ENCODE results near the gene HGD. TPM values are rescaled to one million over a fixed set of nuclear protein-coding genes. Genes with fewer than 3 reads are reported as not detected.

Gene HGD
- total RNA-seq, 1 donor from 2014 or later: 11.9 TPM

DNA sequence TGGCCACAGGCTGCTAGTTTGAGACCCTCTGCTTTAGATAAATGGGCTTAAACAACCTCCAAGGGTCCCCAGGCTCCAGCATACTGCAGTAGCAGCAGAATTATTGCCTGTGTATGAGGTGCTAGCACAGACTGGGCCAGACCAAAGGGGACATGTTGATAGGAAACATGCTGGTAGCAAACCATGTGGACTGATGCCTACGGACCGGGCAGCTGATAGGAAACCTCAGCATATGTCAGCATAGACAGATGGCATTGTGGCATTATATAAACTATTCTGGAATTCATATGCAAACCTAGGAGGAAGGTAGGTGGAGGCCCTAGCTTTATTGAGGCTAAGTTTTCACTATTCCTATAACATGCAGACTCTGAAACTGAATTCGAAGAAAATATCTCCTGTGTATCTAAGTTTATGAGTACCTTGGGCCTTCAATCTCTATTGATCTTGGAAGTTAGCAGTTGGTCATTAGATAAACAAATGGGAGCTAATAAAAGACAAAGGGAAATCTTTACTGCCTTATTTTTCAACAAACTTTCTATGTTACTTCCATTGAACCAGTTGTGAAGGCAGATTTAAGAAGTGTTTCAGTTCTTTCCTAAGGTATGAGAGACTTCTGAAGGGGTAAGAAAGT is 1.7 kb upstream of the HGD start:
- H3K36me3 Mint-ChIP-seq (ENCODE audit: insufficient read depth): peaks cover 12% of the 10 kb centered on the region
- H3K9me3 Mint-ChIP-seq (ENCODE audit: low read depth): peaks cover 7% of the 10 kb centered on the region
- DNase-seq (ENCODE audit: low spot score, unreplicated experiment): no peak
- H3K4me3 Mint-ChIP-seq (ENCODE audit: low read depth): no peak overlapping the region
- no peaks in the 10 kb centered on the region for H3K27me3 Mint-ChIP-seq
- TF ChIP-seq, protein P1, sequence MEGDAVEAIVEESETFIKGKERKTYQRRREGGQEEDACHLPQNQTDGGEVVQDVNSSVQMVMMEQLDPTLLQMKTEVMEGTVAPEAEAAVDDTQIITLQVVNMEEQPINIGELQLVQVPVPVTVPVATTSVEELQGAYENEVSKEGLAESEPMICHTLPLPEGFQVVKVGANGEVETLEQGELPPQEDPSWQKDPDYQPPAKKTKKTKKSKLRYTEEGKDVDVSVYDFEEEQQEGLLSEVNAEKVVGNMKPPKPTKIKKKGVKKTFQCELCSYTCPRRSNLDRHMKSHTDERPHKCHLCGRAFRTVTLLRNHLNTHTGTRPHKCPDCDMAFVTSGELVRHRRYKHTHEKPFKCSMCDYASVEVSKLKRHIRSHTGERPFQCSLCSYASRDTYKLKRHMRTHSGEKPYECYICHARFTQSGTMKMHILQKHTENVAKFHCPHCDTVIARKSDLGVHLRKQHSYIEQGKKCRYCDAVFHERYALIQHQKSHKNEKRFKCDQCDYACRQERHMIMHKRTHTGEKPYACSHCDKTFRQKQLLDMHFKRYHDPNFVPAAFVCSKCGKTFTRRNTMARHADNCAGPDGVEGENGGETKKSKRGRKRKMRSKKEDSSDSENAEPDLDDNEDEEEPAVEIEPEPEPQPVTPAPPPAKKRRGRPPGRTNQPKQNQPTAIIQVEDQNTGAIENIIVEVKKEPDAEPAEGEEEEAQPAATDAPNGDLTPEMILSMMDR (IDR thresholded peaks at IDR 0.05; ENCODE audit: unreplicated experiment): no peak
- H3K27ac Mint-ChIP-seq: peak overlapping the region; percentile 94
- H3K4me1 Mint-ChIP-seq (ENCODE audit: low read depth): peaks cover 58% of the 10 kb centered on the region

DNA sequence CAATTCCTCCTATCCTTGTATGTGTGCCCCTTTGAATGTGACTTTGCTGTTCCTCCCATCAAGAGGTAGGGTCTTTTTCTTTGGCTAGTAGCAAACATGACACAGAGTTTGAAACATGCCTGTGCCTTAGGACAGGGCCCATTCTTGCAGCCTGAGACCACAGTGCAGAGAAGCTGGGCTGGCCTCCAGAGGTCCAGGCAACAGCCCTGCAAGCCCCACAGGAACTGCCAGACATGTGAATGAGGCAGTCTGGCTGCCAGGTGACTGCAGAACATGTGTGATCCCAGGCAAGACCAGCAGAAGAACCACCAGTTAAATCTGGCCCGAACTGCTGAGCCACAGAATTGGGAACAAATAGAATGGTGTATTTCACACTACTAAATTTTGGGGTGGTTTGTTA is 1.2 kb upstream of the HGD start:
- no peaks in the 10 kb centered on the region for H3K27me3 Mint-ChIP-seq
- TF ChIP-seq, protein P1 (IDR thresholded peaks at IDR 0.05; ENCODE audit: unreplicated experiment): no peak
- peaks cover 63% of the 10 kb centered on the region for H3K4me1 Mint-ChIP-seq (ENCODE audit: low read depth)
- peaks cover 7% of the 10 kb centered on the region for H3K9me3 Mint-ChIP-seq (ENCODE audit: low read depth)
- peak overlapping the region; percentile 94 for H3K27ac Mint-ChIP-seq
- no peak for DNase-seq (ENCODE audit: low spot score, unreplicated experiment)
- peaks cover 12% of the 10 kb centered on the region for H3K36me3 Mint-ChIP-seq (ENCODE audit: insufficient read depth)
- H3K4me3 Mint-ChIP-seq (ENCODE audit: low read depth): no peak overlapping the region

DNA sequence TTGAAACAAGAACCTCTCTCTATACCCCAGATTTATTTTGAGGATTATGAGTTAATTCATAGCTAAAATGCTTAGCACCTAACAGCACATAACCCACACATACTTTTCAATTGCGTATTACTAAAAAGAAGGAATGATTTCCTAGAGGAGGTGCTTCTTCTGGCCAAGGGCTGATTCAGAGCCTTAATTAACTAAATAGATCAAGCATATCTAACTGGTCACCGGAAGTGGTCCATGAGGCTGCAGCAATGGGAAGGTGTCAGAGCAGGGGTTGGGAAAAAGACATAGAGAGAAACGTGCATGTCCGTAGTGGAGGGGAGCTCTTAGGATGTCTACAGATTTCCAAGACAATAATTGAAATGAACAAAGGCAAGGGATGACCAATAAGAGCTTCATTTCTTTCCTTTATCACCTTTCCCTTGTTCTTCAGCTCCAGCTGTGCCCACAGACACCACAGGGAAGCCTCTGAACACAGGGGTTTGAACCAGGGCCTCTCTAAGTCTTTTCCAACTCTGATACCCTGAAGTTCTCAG is 467 bp downstream of the HGD start:
- TF ChIP-seq, protein P1 (IDR thresholded peaks at IDR 0.05; ENCODE audit: unreplicated experiment): no peak
- no peaks in the 10 kb centered on the region for H3K27me3 Mint-ChIP-seq
- H3K27ac Mint-ChIP-seq: peak overlapping the region; percentile 91
- no peak for DNase-seq (ENCODE audit: low spot score, unreplicated experiment)
- H3K4me3 Mint-ChIP-seq (ENCODE audit: low read depth): peak overlapping the region; percentile 51
- H3K36me3 Mint-ChIP-seq (ENCODE audit: insufficient read depth): peaks cover 15% of the 10 kb centered on the region
- H3K9me3 Mint-ChIP-seq (ENCODE audit: low read depth): peaks cover 11% of the 10 kb centered on the region
- peaks cover 67% of the 10 kb centered on the region for H3K4me1 Mint-ChIP-seq (ENCODE audit: low read depth)

DNA sequence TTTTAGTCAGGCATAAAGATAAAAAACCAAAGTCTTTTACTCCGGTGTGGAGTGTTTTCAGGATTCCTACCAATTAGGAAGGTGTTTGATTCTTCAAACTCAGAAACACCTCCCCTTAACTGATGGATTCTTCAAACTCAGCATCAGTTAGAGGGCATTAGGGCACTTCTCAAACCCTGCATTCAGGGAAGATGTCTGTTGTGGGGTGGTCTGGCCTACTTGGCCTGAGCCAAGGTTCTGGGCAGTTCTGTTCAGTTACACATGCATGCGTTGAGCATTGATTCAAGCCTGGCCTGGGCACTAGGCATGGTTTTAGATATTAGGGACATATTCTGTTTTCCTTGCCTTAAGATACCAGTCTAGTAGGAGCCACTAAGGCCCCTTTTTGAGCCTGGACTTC is 1.0 kb downstream of the HGD start:
- Mint-ChIP-seq H3K27ac (peak overlapping the region; percentile 88), H3K27me3 (no peaks in the 10 kb centered on the region), H3K9me3 (ENCODE audit: low read depth) (peaks cover 11% of the 10 kb centered on the region), H3K4me1 (ENCODE audit: low read depth) (peaks cover 65% of the 10 kb centered on the region), H3K4me3 (ENCODE audit: low read depth) (peak overlapping the region; percentile 51), H3K36me3 (ENCODE audit: insufficient read depth) (peaks cover 17% of the 10 kb centered on the region)
- no peak for DNase-seq (ENCODE audit: low spot score, unreplicated experiment)
- TF ChIP-seq, protein P1 (IDR thresholded peaks at IDR 0.05; ENCODE audit: unreplicated experiment): no peak

DNA sequence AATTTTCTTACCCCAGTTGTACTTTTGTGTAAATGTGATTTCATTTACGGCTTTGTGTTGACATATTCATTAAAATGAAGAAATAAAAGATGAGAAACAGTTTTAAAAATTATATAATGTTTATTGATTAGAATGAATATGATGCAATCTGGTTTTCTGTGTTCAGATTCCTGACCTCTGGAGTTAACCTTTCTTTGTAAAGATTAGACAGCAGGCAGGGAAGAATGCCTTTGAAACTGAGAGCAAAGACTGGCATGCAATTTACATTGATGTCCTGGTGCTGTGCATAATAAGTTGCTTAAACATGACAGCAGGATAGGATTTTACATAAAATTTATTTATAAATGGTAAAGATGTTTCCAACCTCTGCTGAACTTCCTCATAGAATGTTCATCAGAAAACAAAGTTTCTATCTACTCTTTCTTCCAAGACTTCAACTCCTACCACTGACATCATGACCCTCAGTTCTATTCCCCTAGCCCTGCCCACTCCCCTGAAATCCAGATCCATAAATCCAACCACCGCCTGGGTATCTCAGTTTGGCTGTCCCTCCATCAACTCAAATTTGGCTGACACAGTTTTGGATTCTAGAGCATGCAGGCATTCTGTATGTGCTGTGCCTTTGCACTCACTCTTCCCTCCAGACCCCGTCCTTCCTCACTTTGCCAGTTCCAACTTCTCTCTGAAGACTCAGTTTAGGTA is 1.7 kb downstream of the HGD start:
- peak overlapping the region; percentile 88 for H3K27ac Mint-ChIP-seq
- H3K9me3 Mint-ChIP-seq (ENCODE audit: low read depth): peaks cover 11% of the 10 kb centered on the region
- peak overlapping the region; percentile 41 for H3K4me3 Mint-ChIP-seq (ENCODE audit: low read depth)
- H3K4me1 Mint-ChIP-seq (ENCODE audit: low read depth): peaks cover 60% of the 10 kb centered on the region
- TF ChIP-seq, protein P1 (IDR thresholded peaks at IDR 0.05; ENCODE audit: unreplicated experiment): no peak
- peaks cover 17% of the 10 kb centered on the region for H3K36me3 Mint-ChIP-seq (ENCODE audit: insufficient read depth)
- DNase-seq (ENCODE audit: low spot score, unreplicated experiment): no peak
- no peaks in the 10 kb centered on the region for H3K27me3 Mint-ChIP-seq

Data from progenitor cell of endocrine pancreas (in vitro differentiated cells).